ENCODE measurements around the gene PACRG. TPM values are rescaled to one million over a fixed set of nuclear protein-coding genes. Genes with fewer than 3 reads are reported as not detected.

PACRG gene
- total RNA-seq, 1 donor from 2014 or later: 9.7 TPM

GRCh38 chr6:163136681-163137397 lies 409.1 kb downstream of the PACRG start:
- no peak for DNase-seq (ENCODE audit: low spot score)

GRCh38 chr6:163137398-163137881 lies 409.7 kb downstream of the PACRG start:
- no peak for DNase-seq (ENCODE audit: low spot score)

- no peak for DNase-seq (ENCODE audit: low spot score)
Measured at GRCh38 chr6:163146036-163146435, 418.3 kb downstream of the PACRG start.

GRCh38 chr6:163147994-163148393 lies 420.2 kb downstream of the PACRG start:
- no peak for DNase-seq (ENCODE audit: low spot score)

- no peak for DNase-seq (ENCODE audit: low spot score)
Measured at GRCh38 chr6:163148451-163149278, 420.9 kb downstream of the PACRG start.

- no peak for DNase-seq (ENCODE audit: low spot score)
Measured at GRCh38 chr6:163149279-163149848, 421.6 kb downstream of the PACRG start.

- no peak for DNase-seq (ENCODE audit: low spot score)
Measured at GRCh38 chr6:163151212-163151611, 423.4 kb downstream of the PACRG start.

- no peak for DNase-seq (ENCODE audit: low spot score)
Measured at GRCh38 chr6:163152701-163153100, 424.9 kb downstream of the PACRG start.

GRCh38 chr6:163159110-163159509 lies 431.3 kb downstream of the PACRG start:
- no peak for DNase-seq (ENCODE audit: low spot score)

- no peak for DNase-seq (ENCODE audit: low spot score)
Measured at GRCh38 chr6:163159689-163160088, 431.9 kb downstream of the PACRG start.

GRCh38 chr6:163162007-163162873 lies 434.5 kb downstream of the PACRG start:
- DNase-seq (ENCODE audit: low spot score): no peak

GRCh38 chr6:163162874-163163213 lies 435.1 kb downstream of the PACRG start:
- no peak for DNase-seq (ENCODE audit: low spot score)

GRCh38 chr6:163164175-163164900 lies 436.6 kb downstream of the PACRG start:
- DNase-seq (ENCODE audit: low spot score): no peak

GRCh38 chr6:163165155-163165910 lies 437.6 kb downstream of the PACRG start:
- DNase-seq (ENCODE audit: low spot score): no peak

- no peak for DNase-seq (ENCODE audit: low spot score)
Measured at GRCh38 chr6:163165922-163166321, 438.1 kb downstream of the PACRG start.

GRCh38 chr6:163166507-163166906 lies 438.7 kb downstream of the PACRG start:
- no peak for DNase-seq (ENCODE audit: low spot score)

GRCh38 chr6:163169521-163169920 lies 441.7 kb downstream of the PACRG start:
- no peak for DNase-seq (ENCODE audit: low spot score)

GRCh38 chr6:163170294-163170883 lies 442.6 kb downstream of the PACRG start:
- DNase-seq (ENCODE audit: low spot score): no peak

GRCh38 chr6:163173741-163174140 lies 446.0 kb downstream of the PACRG start:
- no peak for DNase-seq (ENCODE audit: low spot score)

- no peak for DNase-seq (ENCODE audit: low spot score)
Measured at GRCh38 chr6:163175301-163175700, 447.5 kb downstream of the PACRG start.
